Stimulated activated CD4-positive, alpha-beta T cell treated with anti-CD3 and anti-CD28 coated beads, Interleukin-4, amount 100 ng/mL, for 48 hours (primary cell): ENCODE measurements around the gene CCDC141.

ENCODE experiments used
- DNase-seq, 2 donors: peaks; one replicate each; pipeline ENCODE4 v3.0.0-alpha.2; 2020; ENCODE audit warnings: low read depth in 2 of 2

CCDC141 gene

GRCh38 chr2:178865146-178865936, 184.6 kb downstream of the CCDC141 start:
- DNase-seq = no peak

GRCh38 chr2:178863856-178864620, 185.9 kb downstream of the CCDC141 start:
- DNase-seq = no peak

DNA sequence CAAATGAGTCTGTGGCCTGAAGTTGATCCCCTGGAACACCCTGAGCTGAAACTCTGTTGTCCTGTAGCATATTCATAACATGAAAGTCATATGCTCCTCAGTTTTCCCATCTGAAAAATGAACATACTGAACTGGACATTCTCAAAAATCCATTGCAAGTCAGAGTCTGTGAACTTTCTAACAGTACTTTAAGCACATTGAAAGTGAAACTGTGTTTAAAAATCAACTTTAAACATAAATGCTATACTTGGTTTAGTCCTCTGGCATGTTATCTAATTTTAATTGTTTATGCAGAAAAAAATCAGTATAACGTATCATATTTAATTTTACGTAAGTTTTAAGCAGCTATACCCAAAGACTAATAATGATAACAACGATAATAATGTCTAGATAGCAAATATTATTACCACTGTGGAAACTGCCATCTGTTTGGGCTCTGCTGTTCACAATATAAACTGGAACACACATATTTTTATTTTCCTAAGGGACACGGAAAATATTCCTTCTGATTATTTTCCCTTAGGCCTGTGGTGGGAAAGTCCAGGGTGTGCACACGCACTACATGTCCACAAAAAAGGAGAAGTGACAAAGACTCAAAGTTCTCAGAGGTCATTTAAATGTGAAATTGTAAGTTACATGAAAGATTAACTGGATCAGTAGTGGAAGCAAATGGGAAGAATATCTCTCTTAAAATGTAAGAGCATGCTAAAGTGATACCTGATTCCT, 186.6 kb downstream of the CCDC141 start:
- DNase-seq = no peak

DNA sequence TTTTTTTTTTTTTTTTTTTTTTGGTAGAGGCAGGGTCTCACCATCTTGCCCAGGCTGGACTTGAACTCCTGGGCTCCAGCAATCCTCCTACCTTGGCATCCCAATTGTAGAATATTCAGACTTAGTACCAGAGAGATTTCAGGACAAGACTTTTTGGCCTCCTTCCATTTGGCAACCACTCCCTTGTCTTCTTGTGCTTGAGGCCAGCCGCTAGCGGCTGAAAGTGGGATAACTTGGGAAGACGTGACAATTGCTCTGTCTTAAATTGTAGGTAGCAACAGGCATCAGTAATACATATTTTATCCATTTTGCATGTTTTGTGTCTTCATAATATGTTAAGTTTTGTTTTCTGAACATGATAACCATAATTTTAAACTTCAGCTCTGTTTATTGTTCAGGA, 189.4 kb downstream of the CCDC141 start:
- DNase-seq = no peak

DNA sequence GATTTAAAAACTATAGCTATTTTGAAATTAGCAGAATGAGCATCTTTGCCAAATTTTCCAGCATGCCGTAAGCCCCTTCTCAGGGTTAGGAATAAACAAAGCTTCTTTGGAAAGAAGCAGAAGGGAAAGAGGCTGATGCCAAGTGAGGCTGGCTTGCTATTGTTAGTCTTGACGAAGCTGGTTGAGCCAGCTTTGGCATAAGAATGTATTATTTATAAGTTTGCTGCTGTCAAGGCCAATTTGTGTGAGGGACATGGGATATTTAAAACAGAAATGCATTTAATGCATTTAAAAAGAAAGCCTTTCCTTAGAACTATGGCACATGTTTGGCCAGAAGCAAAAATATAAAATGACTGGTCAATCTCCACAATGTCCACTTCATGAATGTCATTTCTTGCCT, 190.2 kb downstream of the CCDC141 start:
- no peak for DNase-seq

- no peak for DNase-seq
Measured at GRCh38 chr2:178858896-178859625, 190.9 kb downstream of the CCDC141 start.

- no peak for DNase-seq
Measured at GRCh38 chr2:178855151-178855550, 194.8 kb downstream of the CCDC141 start.

GRCh38 chr2:178848335-178848734, 201.6 kb downstream of the CCDC141 start:
- DNase-seq = no peak

- no peak for DNase-seq
Measured at GRCh38 chr2:178846458-178846802, 203.5 kb downstream of the CCDC141 start.

GRCh38 chr2:178845566-178846457, 204.1 kb downstream of the CCDC141 start:
- DNase-seq = no peak

DNA sequence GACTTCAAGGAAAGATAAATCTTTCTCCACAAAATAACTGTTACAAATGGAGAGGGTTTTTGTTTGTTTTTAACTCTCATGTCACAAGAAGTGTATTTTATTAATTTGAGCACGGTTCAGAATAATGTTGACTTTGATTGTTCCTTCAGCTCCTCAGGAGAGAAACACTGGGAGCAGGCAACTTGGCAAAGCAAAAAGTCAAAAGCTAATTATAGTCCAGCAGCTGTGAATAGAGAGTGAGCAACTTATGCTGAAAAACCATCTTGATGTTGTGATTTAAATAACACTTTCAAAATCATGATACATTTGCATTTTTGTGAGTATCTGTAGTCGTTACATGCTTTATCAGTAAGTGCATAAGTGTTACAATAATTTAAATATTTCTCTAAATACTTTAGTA, 205.2 kb downstream of the CCDC141 start:
- no peak for DNase-seq

- DNase-seq = no peak
Measured at GRCh38 chr2:178844269-178844668, 205.7 kb downstream of the CCDC141 start.

DNA sequence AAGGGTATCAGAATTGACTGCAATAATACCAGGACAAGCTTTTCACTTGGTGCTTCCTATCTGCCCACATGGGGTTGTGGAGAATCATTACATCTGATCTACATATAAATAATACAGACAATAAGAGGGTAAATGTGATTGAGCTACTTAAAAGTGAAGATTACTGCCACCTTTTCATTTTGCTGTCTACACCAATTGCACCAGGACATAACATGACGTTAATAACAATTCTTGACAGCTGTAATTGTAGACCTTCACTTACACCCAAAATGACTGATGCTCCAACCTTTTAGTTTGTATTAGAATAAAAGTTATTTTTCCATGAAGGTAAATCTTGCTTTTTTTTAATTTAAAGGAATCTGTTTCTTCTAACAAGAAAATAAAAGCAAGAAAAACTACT, 206.2 kb downstream of the CCDC141 start:
- DNase-seq = no peak

GRCh38 chr2:178836807-178837206, 213.1 kb downstream of the CCDC141 start:
- DNase-seq = no peak

- DNase-seq = no peak
Measured at GRCh38 chr2:178834086-178834485, 215.9 kb downstream of the CCDC141 start.

DNA sequence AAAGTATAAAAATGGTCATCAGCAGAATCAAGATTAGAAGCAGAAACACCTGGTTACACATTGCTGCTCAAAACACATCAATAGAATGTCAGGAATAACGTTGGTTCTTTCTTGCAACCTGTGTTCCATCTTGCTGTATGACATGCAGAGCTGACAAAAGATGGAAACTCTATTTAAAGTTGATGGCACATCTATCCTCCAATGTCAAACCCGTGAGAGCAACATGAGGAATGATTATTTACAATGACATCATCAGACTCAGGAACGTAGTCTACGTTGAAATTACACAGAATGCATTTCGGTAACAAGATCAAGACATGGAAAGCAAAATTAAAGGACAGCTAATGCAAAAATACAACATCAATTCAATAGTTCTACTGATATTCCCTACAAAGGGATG, 216.6 kb downstream of the CCDC141 start:
- DNase-seq = no peak

- DNase-seq = no peak
Measured at GRCh38 chr2:178830451-178830850, 219.5 kb downstream of the CCDC141 start.

DNA sequence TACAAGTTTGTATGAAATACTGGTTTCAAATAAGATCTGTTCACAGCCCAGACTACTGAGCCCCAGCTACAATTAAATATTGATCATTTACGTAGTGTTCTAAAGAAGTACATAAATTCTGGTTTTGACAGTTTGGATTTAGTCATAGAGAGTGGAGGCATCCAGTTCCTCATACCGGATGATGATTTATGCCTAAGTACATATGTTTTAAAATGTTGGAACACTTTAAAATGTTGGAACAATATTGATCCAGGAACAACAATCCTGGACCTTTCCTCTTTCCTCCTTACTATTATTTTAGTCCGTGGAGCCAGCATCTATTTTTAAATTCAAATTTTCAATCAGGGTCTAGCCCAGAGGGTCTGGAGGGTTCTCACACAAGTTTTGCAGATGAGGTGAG, 220.0 kb downstream of the CCDC141 start:
- DNase-seq = no peak

GRCh38 chr2:178829299-178829960, 220.5 kb downstream of the CCDC141 start:
- no peak for DNase-seq

- no peak for DNase-seq
Measured at GRCh38 chr2:178828486-178828881, 221.5 kb downstream of the CCDC141 start.
